Activated CD4-positive, alpha-beta T cell treated with anti-CD3 and anti-CD28 coated beads, Interleukin-2, amount 50 U/mL, for 24 hours (primary cell): Measurements from ENCODE around the gene TRIM58.

Experiments
- DNase-seq, 2 donors: peaks; one replicate each; pipeline ENCODE4 v3.0.0-alpha.2; 2020; ENCODE audit warnings: low read depth in 1 of 2, low spot score in 1 of 2

The TRIM58 gene

GRCh38 chr1:247883346-247883745 lies 26.4 kb downstream of the TRIM58 start:
- no peak for DNase-seq

- DNase-seq = no peak
Observed at GRCh38 chr1:247884797-247885413, 27.9 kb downstream of the TRIM58 start.

GRCh38 chr1:247895163-247895637 lies 38.2 kb downstream of the TRIM58 start, which contains the start of gene OR2W3:
Gene OR2W3, plus strand, starts transcription at chr1:247895587. Its CDS starts 0 bp downstream, at chr1:247895587.
- DNase-seq = no peak

GRCh38 chr1:247895976-247896375 lies 39.0 kb downstream of the TRIM58 start:
- no peak for DNase-seq

- DNase-seq = no peak
Observed at GRCh38 chr1:247904122-247904521, 47.1 kb downstream of the TRIM58 start.

GRCh38 chr1:247905181-247905580 lies 48.2 kb downstream of the TRIM58 start:
- DNase-seq = no peak

GRCh38 chr1:247905910-247906503 lies 49.0 kb downstream of the TRIM58 start:
- DNase-seq = no peak

- peak in 1 of 2 donors; percentile 8 for DNase-seq
Observed at GRCh38 chr1:247906504-247907047, 49.6 kb downstream of the TRIM58 start.

- DNase-seq = no peak
Observed at GRCh38 chr1:247908766-247909165, 51.8 kb downstream of the TRIM58 start.

- DNase-seq = no peak
Observed at GRCh38 chr1:247913786-247914185, 56.8 kb downstream of the TRIM58 start.

- DNase-seq = no peak
Observed at GRCh38 chr1:247914941-247915662, 58.1 kb downstream of the TRIM58 start.

GRCh38 chr1:247919952-247920351 lies 63.0 kb downstream of the TRIM58 start, which contains the start of gene OR2T8:
Gene OR2T8, plus strand, starts transcription at chr1:247920252. Its CDS starts 766 bp downstream, at chr1:247921018.
- DNase-seq = no peak

GRCh38 chr1:247923941-247924340 lies 67.0 kb downstream of the TRIM58 start:
- no peak for DNase-seq

GRCh38 chr1:247924868-247925267 lies 67.9 kb downstream of the TRIM58 start, which contains the start of gene OR2AJ1:
Gene OR2AJ1, plus strand, starts transcription at chr1:247924889. Its CDS starts 8,880 bp downstream, at chr1:247933769.
- no peak for DNase-seq
